PC-3 (cell line): Measurements from ENCODE around the gene RAB5B. TPM values are rescaled to one million over a fixed set of nuclear protein-coding genes. Genes with fewer than 3 reads are reported as not detected.

ENCODE experiments used
- ATAC-seq: fragments of 200-7000 bp; cut with Tn5 transposase; 2 replicates; pipeline ENCODE4 v1.9.1; 2020; ENCODE audit warnings: mild to moderate bottlenecking, moderate library complexity
- BruUV-seq: library from RNA; stranded (reverse); fragments of 400-500 nt; replicated peaks from 2 replicates; lab custom pipeline; 2021; lab: Mats Ljungman, UMichigan
- CTCF ChIA-PET: fragments of 300-600 bp; sonication (Branson Sonifier 250); formaldehyde crosslinking; loops from one replicate; lab custom pipeline; 2022; ENCODE audit warnings: antibody characterized with exemption; lab: Charles Lee
- POLR2A ChIA-PET: fragments of 300-600 bp; sonication (Branson Sonifier 250); formaldehyde crosslinking; loops from one replicate; lab custom pipeline; 2022; ENCODE audit warnings: antibody characterized with exemption; ENCODE audit not compliant: unreplicated experiment; lab: Charles Lee
- DNase-seq: peaks from one replicate; pipeline ENCODE4 v3.0.0-alpha.2; 2015
- H2AFZ ChIP-seq: fragments of 300-600 bp; sonication (generic); 2 replicates; pipeline ENCODE4 v1.6.0; 2016; ENCODE audit warnings: antibody characterized with exemption, low read length
- H3F3A ChIP-seq: fragments of 300-600 bp; sonication (generic); one replicate; pipeline ENCODE4 v1.6.0; 2017; ENCODE audit warnings: antibody characterized with exemption, low read length, control low read depth, mild to moderate bottlenecking; ENCODE audit not compliant: unreplicated experiment
- H3K27ac ChIP-seq: fragments of 300-600 bp; sonication (generic); 2 replicates; pipeline ENCODE4 v1.5.1; 2016; ENCODE audit warnings: mild to moderate bottlenecking, low read length
- H3K27me3 ChIP-seq: fragments of 300-600 bp; sonication (generic); 2 replicates; pipeline ENCODE4 v1.6.1; 2016; ENCODE audit warnings: low read length, mixed read lengths
- H3K36me3 ChIP-seq: fragments of 300-600 bp; sonication (generic); 2 replicates; pipeline ENCODE4 v1.6.1; 2016; ENCODE audit warnings: low read depth, mixed run types, low read length, mixed read lengths
- H3K4me1 ChIP-seq: fragments of 300-600 bp; sonication (generic); 2 replicates; pipeline ENCODE4 v1.5.1; 2016; ENCODE audit warnings: low read length; ENCODE audit not compliant: insufficient read depth
- H3K4me2 ChIP-seq: fragments of 300-600 bp; sonication (generic); 2 replicates; pipeline ENCODE4 v1.6.0; 2016; ENCODE audit warnings: low read length
- H3K4me3 ChIP-seq: fragments of 300-600 bp; sonication (generic); 2 replicates; pipeline ENCODE4 v1.5.1; 2016; ENCODE audit warnings: mild to moderate bottlenecking, low read length, mixed read lengths
- H3K79me2 ChIP-seq: fragments of 300-600 bp; sonication (generic); 2 replicates; pipeline ENCODE4 v1.6.1; 2017; ENCODE audit warnings: low read length, mixed read lengths
- H3K9ac ChIP-seq: fragments of 300-600 bp; sonication (generic); 2 replicates; pipeline ENCODE4 v1.6.0; 2016; ENCODE audit warnings: mild to moderate bottlenecking, low read length
- H3K9me2 ChIP-seq: fragments of 300-600 bp; sonication (generic); replicated peaks from 2 replicates; pipeline ENCODE4 v1.6.1; 2016; ENCODE audit warnings: mixed run types, low read length, mixed read lengths
- H3K9me3 ChIP-seq: fragments of 300-600 bp; sonication (generic); 2 replicates; pipeline ENCODE4 v1.6.1; 2016; ENCODE audit warnings: low read length, mixed read lengths
- H4K20me1 ChIP-seq: fragments of 300-600 bp; sonication (generic); 2 replicates; pipeline ENCODE4 v1.6.1; 2016; ENCODE audit warnings: low read length, mixed read lengths
- EZH2 ChIP-seq: fragments of 300-600 bp; sonication (generic); IDR thresholded peaks from one replicate; pipeline ENCODE4 v1.6.1; 2017; ENCODE audit warnings: antibody characterized with exemption, mild to moderate bottlenecking, low read length; ENCODE audit not compliant: unreplicated experiment
- EZH2phosphoT487 ChIP-seq: fragments of 300-600 bp; sonication (generic); IDR thresholded peaks from 2 replicates; pipeline ENCODE4 v1.6.1; 2018; ENCODE audit warnings: mild to moderate bottlenecking, antibody characterized with exemption, low read length, borderline replicate concordance
- intact Hi-C: fragments of 100-400 bp; cut with micrococcal nuclease; formaldehyde crosslinking; loops from 2 replicates; pipeline ENCODE4 v1.9.0; 2023
- total RNA-seq: library from RNA; depleted of rRNA; stranded (reverse); fragments of >200 nt; gene quantifications from 2 replicates; pipeline ENCODE4 v1.2.3, GENCODE V29; 2014
- TF ChIP-seq, protein P1 (sequence below): fragments of 300-600 bp; sonication (generic); conservative IDR thresholded peaks from 2 replicates; pipeline ENCODE4 v1.5.1; 2017; ENCODE audit warnings: antibody characterized with exemption, low read depth, mild to moderate bottlenecking, low read length

The RAB5B gene
- total RNA-seq, 1 experiment from 2014 or later: 48.8 TPM

DNA sequence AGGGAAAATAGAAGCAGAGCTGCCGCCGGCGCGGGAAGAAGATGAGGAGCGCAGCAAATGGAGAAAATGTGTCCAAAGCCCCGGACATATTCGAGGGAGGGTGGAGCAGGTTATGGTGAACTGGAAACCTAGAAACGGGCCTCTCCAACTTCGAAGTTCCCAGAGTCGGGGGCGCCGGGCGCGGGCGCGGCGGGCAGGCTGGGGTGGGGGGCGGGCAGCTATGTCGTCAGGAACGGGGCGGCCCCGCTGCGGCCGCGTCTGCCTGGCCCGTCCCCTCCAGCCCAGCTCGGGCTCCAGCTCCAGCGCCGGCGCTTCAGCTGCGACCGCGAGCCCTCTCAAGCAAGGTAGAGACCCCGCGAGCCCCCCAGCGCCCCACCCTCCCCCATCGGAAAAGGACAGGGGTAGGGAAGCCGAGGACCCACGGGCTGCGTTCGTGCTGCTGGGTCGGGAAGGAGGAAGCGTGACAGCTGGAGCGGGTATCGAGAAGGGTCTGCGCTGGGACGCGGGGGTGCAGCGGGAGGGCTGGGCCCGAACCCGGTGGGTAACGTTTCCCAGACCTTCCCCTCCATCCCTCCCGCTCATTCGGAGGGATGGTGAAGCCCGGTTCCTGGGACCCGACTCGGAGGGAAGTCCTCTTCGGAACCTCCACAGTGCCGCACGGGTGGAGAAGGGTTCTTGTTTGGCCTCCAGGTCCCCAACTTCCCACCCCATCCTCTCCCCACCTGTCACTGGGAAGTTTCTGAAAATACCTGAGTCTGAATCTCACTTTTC is 41.9 kb upstream of the RAB5B start:
- H3K79me2 ChIP-seq: no peaks in the 10 kb centered on the region; the same call in none of the 2 replicates
- peak overlapping the region; percentile 56 for H3K27ac ChIP-seq
- H4K20me1 ChIP-seq: no peaks in the 10 kb centered on the region
- H3K36me3 ChIP-seq: no peaks in the 10 kb centered on the region
- peak overlapping the region; percentile 82 for H3K4me3 ChIP-seq
- peaks cover 43% of the 10 kb centered on the region for H3K4me1 ChIP-seq
- H3K9me2 ChIP-seq: no peaks in the 10 kb centered on the region
- CTCF ChIA-PET: interaction anchor here (1.0 kb wide), 1 partner anchor 8 kb away, joined by 4 read pairs; no protein-coding TSS in a partner anchor
- intact Hi-C loops: loop anchor here (2.0 kb wide), 2 partner anchors 115 to 193 kb away; partner anchors contain the start of gene SARNP
- TF ChIP-seq, protein P1, sequence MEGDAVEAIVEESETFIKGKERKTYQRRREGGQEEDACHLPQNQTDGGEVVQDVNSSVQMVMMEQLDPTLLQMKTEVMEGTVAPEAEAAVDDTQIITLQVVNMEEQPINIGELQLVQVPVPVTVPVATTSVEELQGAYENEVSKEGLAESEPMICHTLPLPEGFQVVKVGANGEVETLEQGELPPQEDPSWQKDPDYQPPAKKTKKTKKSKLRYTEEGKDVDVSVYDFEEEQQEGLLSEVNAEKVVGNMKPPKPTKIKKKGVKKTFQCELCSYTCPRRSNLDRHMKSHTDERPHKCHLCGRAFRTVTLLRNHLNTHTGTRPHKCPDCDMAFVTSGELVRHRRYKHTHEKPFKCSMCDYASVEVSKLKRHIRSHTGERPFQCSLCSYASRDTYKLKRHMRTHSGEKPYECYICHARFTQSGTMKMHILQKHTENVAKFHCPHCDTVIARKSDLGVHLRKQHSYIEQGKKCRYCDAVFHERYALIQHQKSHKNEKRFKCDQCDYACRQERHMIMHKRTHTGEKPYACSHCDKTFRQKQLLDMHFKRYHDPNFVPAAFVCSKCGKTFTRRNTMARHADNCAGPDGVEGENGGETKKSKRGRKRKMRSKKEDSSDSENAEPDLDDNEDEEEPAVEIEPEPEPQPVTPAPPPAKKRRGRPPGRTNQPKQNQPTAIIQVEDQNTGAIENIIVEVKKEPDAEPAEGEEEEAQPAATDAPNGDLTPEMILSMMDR: no peak
- no peak for TF ChIP-seq EZH2
- no peak for TF ChIP-seq EZH2phosphoT487
- DNase-seq (no peak), ATAC-seq (peak; percentile 27)
- peak overlapping the region; percentile 70 for H3K9ac ChIP-seq
- no peaks in the 10 kb centered on the region for H3K27me3 ChIP-seq
- H2AFZ ChIP-seq: peak overlapping the region; percentile 94
- no peaks in the 10 kb centered on the region for H3K9me3 ChIP-seq
- POLR2A ChIA-PET: interaction anchor here (0.6 kb wide), 1 partner anchor 114 kb away, joined by 5 read pairs; the partner anchor contains the start of gene ORMDL2
- H3K4me2 ChIP-seq: peak overlapping the region; percentile 95
- H3F3A ChIP-seq: no peaks in the 10 kb centered on the region
- BruUV-seq: no TSS peak

DNA sequence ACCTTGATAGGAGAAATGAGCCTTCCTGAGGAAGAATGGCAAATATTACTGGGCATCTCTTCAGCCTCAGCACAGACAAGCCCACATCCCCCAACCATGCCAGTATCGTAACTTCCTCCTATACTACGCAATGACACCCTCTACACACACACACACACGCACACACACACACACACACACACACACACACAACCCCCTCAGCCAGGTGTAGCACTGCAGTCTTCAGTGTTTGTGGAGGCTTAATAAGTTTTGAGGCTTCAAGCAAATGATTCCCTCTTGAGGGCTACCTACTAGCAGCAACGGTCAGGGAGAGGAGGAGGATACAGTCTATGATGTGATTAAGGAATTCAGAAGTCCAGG is 41.3 kb upstream of the RAB5B start:
- peak; percentile 17 for ATAC-seq
- Histone ChIP-seq H3K9me3 (no peaks in the 10 kb centered on the region), H3K4me1 (peaks cover 45% of the 10 kb centered on the region), H3K79me2 (no peaks in the 10 kb centered on the region; the same call in none of the 2 replicates), H3F3A (no peaks in the 10 kb centered on the region), H3K36me3 (no peaks in the 10 kb centered on the region), H3K4me2 (peak overlapping the region; percentile 95), H3K9me2 (no peaks in the 10 kb centered on the region), H3K9ac (peak overlapping the region; percentile 70), H4K20me1 (no peaks in the 10 kb centered on the region), H2AFZ (peak overlapping the region; percentile 94), H3K27me3 (no peaks in the 10 kb centered on the region), H3K4me3 (peak overlapping the region; percentile 82), H3K27ac (peak overlapping the region; percentile 56)
- TSS peak; percentile 38 for BruUV-seq
- no peak for DNase-seq
- TF ChIP-seq, protein P1: no peak
- CTCF ChIA-PET: no interaction called here
- intact Hi-C loops: loop anchor here (2.0 kb wide), 1 partner anchor 116 kb away; the partner anchor contains the start of gene SARNP
- POLR2A ChIA-PET: no interaction called here
